HG03066 (cell line): Measurements from ENCODE around the gene SPON1.
"Not testable (repeated sequence)": the region's sequence is repeated elsewhere in the genome, so short reads cannot be mapped to it uniquely, and the experiment has no call there.

ENCODE experiments used
- ATAC-seq: cut with Tn5 transposase; IDR thresholded peaks from one replicate; pipeline ENCODE4 v1.9.1; 2021; ENCODE audit warnings: low read depth; ENCODE audit not compliant: unreplicated experiment

SPON1 gene

GRCh38 chr11:14112721-14113120 lies 150.2 kb downstream of the SPON1 start:
- no peak for ATAC-seq

GRCh38 chr11:14114269-14114668 lies 151.7 kb downstream of the SPON1 start:
- no peak for ATAC-seq

GRCh38 chr11:14114786-14115185 lies 152.3 kb downstream of the SPON1 start:
- no peak for ATAC-seq

- ATAC-seq = no peak
These were observed 155.1 kb downstream of the SPON1 start for GRCh38 chr11:14117632-14118031.

GRCh38 chr11:14118072-14118471 lies 155.5 kb downstream of the SPON1 start:
- ATAC-seq = no peak

GRCh38 chr11:14119357-14119756 lies 156.8 kb downstream of the SPON1 start:
- ATAC-seq = no peak

- ATAC-seq = no peak
These were observed 161.8 kb downstream of the SPON1 start for GRCh38 chr11:14124350-14124749.

GRCh38 chr11:14124886-14125285 lies 162.4 kb downstream of the SPON1 start:
- no peak for ATAC-seq

- ATAC-seq = no peak
These were observed 163.0 kb downstream of the SPON1 start for GRCh38 chr11:14125529-14125928.

GRCh38 chr11:14127679-14128078 lies 165.2 kb downstream of the SPON1 start:
- ATAC-seq = no peak

GRCh38 chr11:14132312-14132711 lies 169.8 kb downstream of the SPON1 start:
- ATAC-seq = no peak

- no peak for ATAC-seq
These were observed 170.9 kb downstream of the SPON1 start for GRCh38 chr11:14133381-14133780.

- no peak for ATAC-seq
These were observed 174.0 kb downstream of the SPON1 start for GRCh38 chr11:14136561-14136960.

- no peak for ATAC-seq
These were observed 174.8 kb downstream of the SPON1 start for GRCh38 chr11:14137284-14137683.

GRCh38 chr11:14140991-14141390 lies 178.5 kb downstream of the SPON1 start:
- ATAC-seq = no peak

GRCh38 chr11:14141676-14142075 lies 179.2 kb downstream of the SPON1 start:
- no peak for ATAC-seq

- ATAC-seq = no peak
These were observed 182.4 kb downstream of the SPON1 start for GRCh38 chr11:14144934-14145333.

GRCh38 chr11:14148653-14149273 lies 186.2 kb downstream of the SPON1 start:
- ATAC-seq = no peak

- no peak for ATAC-seq
These were observed 187.2 kb downstream of the SPON1 start for GRCh38 chr11:14149683-14150082.

GRCh38 chr11:14150878-14151277 lies 188.4 kb downstream of the SPON1 start:
- ATAC-seq = no peak

- ATAC-seq = not testable (repeated sequence)
These were observed 191.6 kb downstream of the SPON1 start for GRCh38 chr11:14154103-14154502.

GRCh38 chr11:14158393-14158792 lies 195.9 kb downstream of the SPON1 start:
- no peak for ATAC-seq

GRCh38 chr11:14163576-14163975 lies 201.1 kb downstream of the SPON1 start:
- no peak for ATAC-seq
